ENCODE measurements around the gene ALX1. TPM values are rescaled to one million over a fixed set of nuclear protein-coding genes. Genes with fewer than 3 reads are reported as not detected.

Gene ALX1
- total and polyA plus RNA-seq, 9 of the 15 experiments (the other 6 are each of a cell fraction or from before 2014, with no cell fraction given) = 0.09 to 0.31 (median 0.11) TPM; not detected in 2

DNA sequence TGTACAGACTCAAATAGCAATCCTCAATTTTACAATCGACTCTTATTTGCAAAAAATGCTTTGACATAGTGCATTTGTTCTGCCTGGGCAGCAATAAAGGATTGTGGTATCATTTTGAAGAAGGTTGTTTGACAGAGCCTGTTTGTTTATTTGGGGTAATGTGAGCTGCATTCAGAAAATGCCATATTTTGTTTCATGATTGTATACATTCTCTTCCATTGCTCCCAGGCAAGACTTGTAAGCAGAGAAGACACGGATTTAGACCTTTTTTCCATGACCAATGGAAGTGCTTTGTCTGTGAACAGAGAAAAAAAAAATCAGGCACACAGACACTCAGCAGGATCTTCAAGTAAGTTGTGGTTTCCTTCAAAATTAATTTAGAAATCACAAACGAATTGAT, 35.5 kb upstream of the ALX1 start (continued):
- TF ChIP-seq ZNF785 (CRISPR knock-in tag; IDR thresholded peaks at IDR 0.05) (no peak), U2AF2 (optimal IDR thresholded peaks at IDR 0.05; ENCODE audit: low read depth, low read length) (no peak)

DNA sequence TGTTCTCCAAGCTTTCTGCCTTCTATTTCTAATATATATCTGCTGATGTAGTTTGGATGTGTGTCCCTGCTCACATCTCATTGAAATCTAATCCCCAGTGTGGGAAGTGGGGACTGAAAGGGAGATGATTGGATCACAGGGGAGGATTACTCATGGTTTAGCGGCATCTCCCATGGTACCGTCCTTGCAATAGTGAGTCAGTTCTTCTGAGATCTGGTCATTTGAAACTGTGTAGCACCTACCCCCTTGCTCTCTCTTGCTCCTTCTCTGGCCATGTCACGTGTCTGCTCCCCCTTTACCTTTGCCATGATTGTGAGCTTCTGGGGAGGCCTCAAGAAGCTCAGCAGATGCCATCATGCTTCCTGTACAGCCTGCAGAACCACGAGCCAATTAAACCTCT, 26.2 kb upstream of the ALX1 start:
- ATAC-seq = no peak
- Histone ChIP-seq H4K20me1 (replicated peaks; ENCODE audit: control insufficient read depth, insufficient read depth, low read length) (no peaks in the 10 kb centered on the region), H3K4me2 (ENCODE audit: insufficient read depth, low read length) (no peak overlapping the region), H3K79me2 (ENCODE audit: control insufficient read depth, insufficient read depth, low read length) (no peaks in the 10 kb centered on the region), H2AFZ (ENCODE audit: low read depth, low read length) (no peak overlapping the region), H3K4me3 (no peak overlapping the region), H3K27ac (ENCODE audit: extremely low read depth, low read depth, low read length) (no peak overlapping the region), H3K27me3 (ENCODE audit: control insufficient read depth in 2 of 2, insufficient read depth in 2 of 2, low read length in 2 of 2) (no peaks in the 10 kb centered on the region), H3K9me1 (ENCODE audit: control insufficient read depth, insufficient read depth, low read length) (no peaks in the 10 kb centered on the region), H3K4me1 (replicated peaks in 1 of 2; ENCODE audit: control insufficient read depth in 2 of 2, insufficient read depth in 2 of 2, low read length in 2 of 2) (no peaks in the 10 kb centered on the region), H3K36me3 (ENCODE audit: control insufficient read depth, insufficient read depth, low read length) (no peaks in the 10 kb centered on the region), H3K9ac (ENCODE audit: insufficient read depth in 1 of 2, low read depth in 2 of 2, low read length in 2 of 2) (no peak overlapping the region), H3K9me3 (replicated peaks; ENCODE audit: control insufficient read depth, insufficient read depth, low read depth, low read length) (no peaks in the 10 kb centered on the region)
- no TSS peak for BruUV-seq (replicated peaks)
- DNase-seq (ENCODE audit: extremely low read depth in 1 of 4, low spot score in 3 of 4) = no peak
- in situ Hi-C loops (cut with MboI) (no loop called here), intact Hi-C loops (cut with micrococcal nuclease) (no loop called here)
- FAIRE-seq = no peak
- WGBS (ENCODE audit: insufficient coverage, low coverage, missing lambda C conversion rate) = 0% methylated on average over 4 of the region's 4 CpGs
- ChIA-PET POLR2A (no interaction called here), CTCF (ENCODE audit: low intra/inter-chr PET ratio) (no interaction called here)
- TF ChIP-seq, protein P1, sequence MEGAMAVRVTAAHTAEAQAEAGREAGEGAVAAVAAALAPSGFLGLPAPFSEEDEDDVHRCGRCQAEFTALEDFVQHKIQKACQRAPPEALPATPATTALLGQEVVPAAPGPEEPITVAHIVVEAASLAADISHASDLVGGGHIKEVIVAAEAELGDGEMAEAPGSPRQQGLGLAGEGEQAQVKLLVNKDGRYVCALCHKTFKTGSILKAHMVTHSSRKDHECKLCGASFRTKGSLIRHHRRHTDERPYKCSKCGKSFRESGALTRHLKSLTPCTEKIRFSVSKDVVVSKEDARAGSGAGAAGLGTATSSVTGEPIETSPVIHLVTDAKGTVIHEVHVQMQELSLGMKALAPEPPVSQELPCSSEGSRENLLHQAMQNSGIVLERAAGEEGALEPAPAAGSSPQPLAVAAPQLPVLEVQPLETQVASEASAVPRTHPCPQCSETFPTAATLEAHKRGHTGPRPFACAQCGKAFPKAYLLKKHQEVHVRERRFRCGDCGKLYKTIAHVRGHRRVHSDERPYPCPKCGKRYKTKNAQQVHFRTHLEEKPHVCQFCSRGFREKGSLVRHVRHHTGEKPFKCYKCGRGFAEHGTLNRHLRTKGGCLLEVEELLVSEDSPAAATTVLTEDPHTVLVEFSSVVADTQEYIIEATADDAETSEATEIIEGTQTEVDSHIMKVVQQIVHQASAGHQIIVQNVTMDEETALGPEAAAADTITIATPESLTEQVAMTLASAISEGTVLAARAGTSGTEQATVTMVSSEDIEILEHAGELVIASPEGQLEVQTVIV (CRISPR knock-in tag; IDR thresholded peaks at IDR 0.05; ENCODE audit: borderline replicate concordance) = no peak
- TF ChIP-seq, protein P2, sequence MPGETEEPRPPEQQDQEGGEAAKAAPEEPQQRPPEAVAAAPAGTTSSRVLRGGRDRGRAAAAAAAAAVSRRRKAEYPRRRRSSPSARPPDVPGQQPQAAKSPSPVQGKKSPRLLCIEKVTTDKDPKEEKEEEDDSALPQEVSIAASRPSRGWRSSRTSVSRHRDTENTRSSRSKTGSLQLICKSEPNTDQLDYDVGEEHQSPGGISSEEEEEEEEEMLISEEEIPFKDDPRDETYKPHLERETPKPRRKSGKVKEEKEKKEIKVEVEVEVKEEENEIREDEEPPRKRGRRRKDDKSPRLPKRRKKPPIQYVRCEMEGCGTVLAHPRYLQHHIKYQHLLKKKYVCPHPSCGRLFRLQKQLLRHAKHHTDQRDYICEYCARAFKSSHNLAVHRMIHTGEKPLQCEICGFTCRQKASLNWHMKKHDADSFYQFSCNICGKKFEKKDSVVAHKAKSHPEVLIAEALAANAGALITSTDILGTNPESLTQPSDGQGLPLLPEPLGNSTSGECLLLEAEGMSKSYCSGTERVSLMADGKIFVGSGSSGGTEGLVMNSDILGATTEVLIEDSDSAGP (CRISPR knock-in tag; IDR thresholded peaks at IDR 0.05) = no peak
- TF ChIP-seq NR1H2 (CRISPR knock-in tag; IDR thresholded peaks at IDR 0.05) (no peak), MAFF (IDR thresholded peaks at IDR 0.05; ENCODE audit: low read length) (no peak), POLR2AphosphoS5 (IDR thresholded peaks at IDR 0.05; ENCODE audit: control insufficient read depth, insufficient read depth, low read depth, low read length) (no peak), XRCC3 (IDR thresholded peaks at IDR 0.05) (no peak), HSF4 (CRISPR knock-in tag; IDR thresholded peaks at IDR 0.05; ENCODE audit: borderline replicate concordance) (no peak), MXD1 (CRISPR knock-in tag; IDR thresholded peaks at IDR 0.05; ENCODE audit: borderline replicate concordance, poor library complexity, severe bottlenecking) (no peak), ILF3 (IDR thresholded peaks at IDR 0.05; ENCODE audit: borderline replicate concordance) (no peak), ARHGAP35 (IDR thresholded peaks at IDR 0.05; ENCODE audit: partially characterized antibody) (no peak)
- TF ChIP-seq, protein P3, sequence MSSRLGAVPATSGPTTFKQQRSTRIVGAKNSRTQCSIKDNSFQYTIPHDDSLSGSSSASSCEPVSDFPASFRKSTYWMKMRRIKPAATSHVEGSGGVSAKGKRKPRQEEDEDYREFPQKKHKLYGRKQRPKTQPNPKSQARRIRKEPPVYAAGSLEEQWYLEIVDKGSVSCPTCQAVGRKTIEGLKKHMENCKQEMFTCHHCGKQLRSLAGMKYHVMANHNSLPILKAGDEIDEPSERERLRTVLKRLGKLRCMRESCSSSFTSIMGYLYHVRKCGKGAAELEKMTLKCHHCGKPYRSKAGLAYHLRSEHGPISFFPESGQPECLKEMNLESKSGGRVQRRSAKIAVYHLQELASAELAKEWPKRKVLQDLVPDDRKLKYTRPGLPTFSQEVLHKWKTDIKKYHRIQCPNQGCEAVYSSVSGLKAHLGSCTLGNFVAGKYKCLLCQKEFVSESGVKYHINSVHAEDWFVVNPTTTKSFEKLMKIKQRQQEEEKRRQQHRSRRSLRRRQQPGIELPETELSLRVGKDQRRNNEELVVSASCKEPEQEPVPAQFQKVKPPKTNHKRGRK (tag; IDR thresholded peaks at IDR 0.05) = no peak
- TF ChIP-seq, protein P4, sequence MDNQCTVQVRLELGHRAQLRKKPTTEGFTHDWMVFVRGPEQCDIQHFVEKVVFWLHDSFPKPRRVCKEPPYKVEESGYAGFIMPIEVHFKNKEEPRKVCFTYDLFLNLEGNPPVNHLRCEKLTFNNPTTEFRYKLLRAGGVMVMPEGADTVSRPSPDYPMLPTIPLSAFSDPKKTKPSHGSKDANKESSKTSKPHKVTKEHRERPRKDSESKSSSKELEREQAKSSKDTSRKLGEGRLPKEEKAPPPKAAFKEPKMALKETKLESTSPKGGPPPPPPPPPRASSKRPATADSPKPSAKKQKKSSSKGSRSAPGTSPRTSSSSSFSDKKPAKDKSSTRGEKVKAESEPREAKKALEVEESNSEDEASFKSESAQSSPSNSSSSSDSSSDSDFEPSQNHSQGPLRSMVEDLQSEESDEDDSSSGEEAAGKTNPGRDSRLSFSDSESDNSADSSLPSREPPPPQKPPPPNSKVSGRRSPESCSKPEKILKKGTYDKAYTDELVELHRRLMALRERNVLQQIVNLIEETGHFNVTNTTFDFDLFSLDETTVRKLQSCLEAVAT (IDR thresholded peaks at IDR 0.05) = no peak
